ENCODE results near the gene EML1.

The EML1 gene

GRCh38 chr14:99779751-99780150 is 13.5 kb upstream of the EML1 start:
- no peak for DNase-seq (ENCODE audit: low read depth in 2 of 2)

GRCh38 chr14:99780690-99781089 is 12.5 kb upstream of the EML1 start:
- no peak for DNase-seq (ENCODE audit: low read depth in 2 of 2)

- DNase-seq (ENCODE audit: low read depth in 2 of 2): no peak
Measured at GRCh38 chr14:99781091-99781490, 12.1 kb upstream of the EML1 start.

- DNase-seq (ENCODE audit: low read depth in 2 of 2): no peak
Measured at GRCh38 chr14:99781853-99782610, 11.2 kb upstream of the EML1 start.

DNA sequence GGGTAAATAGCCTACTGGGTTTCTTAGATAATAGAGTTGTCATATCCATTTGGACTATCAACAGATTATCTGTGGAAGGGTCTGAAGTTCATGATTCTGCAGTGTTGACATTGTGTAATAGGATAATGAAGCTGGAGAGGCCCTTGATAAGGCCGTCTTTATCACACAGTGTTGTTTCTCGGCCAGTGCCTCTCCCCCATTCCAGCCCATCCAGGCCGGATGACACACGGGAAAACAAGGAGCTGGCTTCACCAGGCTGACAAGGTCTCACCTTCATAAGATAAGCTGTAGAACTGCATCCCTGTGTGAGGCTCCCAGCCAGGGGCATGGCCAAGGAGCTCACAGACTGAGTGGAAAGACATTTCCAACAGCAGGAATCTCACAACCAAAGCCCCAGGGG is 8.7 kb upstream of the EML1 start:
- DNase-seq (ENCODE audit: low read depth in 2 of 2): no peak

DNA sequence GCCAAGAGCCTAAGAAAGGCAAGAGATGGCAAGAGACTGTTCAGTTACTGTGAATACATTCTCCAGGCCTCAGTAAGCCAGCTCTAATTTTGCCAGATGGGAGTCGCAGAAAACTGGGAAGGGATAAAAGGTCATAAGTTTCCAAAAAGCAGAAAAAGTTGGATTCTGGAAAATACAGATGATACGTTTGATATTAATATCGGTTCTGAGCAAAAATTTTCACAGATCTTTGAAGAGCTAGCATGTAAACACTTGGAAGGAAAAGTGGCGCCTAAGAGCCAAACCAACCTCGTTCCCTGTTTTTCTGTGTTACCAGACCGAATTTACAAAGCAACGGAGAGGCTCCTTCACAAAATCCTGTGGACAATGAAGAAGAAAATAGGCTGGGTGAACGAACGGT is 7.8 kb upstream of the EML1 start:
- no peak for DNase-seq (ENCODE audit: low read depth in 2 of 2)

DNA sequence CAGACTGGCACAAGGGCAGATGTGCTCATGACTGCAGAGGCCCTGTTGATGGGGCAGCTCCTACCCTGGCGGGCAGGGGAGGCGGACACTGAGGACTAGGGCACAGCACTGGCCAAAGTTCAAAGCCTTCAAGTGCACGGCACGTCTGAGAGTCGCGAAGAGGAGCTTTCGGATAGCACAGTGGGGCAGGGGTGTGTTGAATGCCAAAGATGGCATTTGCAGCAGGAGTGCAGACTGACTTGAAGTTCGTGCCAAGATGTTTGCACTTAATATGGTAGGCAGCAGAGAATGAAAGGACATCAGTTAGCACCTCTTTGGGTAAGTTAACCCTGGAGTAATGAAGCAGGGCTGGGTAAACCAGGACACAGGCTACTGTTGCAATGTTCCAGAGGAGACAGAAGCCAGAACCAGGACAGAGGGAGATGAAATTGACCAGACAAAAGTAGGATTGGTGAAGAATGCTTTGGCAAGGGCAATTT is 6.7 kb upstream of the EML1 start:
- DNase-seq (ENCODE audit: low read depth in 2 of 2): no peak

GRCh38 chr14:99788713-99789112 is 4.5 kb upstream of the EML1 start:
- DNase-seq (ENCODE audit: low read depth in 2 of 2): no peak

GRCh38 chr14:99789581-99789980 is 3.6 kb upstream of the EML1 start:
- DNase-seq (ENCODE audit: low read depth in 2 of 2): no peak

GRCh38 chr14:99790201-99790977 is 2.8 kb upstream of the EML1 start:
- DNase-seq (ENCODE audit: low read depth in 2 of 2): no peak

DNA sequence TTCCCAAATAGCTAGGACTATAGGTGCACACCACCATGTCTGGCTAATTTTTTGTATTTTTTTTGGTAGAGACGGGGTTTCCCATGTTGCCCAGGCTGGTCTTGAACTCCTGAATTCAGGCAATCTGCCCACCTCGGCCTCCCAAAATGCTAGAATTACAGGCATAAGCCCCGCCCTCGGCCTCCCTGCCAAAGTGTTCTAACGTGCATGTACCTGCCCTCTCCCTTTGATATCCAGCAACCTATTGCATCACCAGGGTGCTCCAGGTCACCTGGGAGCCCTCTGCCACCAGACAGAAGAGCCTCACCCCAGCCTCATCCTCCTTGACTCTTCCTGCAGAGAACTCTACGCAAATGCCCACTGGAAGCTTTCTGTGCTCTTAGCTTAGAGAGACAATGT is 2.2 kb upstream of the EML1 start:
- no peak for DNase-seq (ENCODE audit: low read depth in 2 of 2)

- DNase-seq (ENCODE audit: low read depth in 2 of 2): no peak
Measured at GRCh38 chr14:99791476-99792209, 1.6 kb upstream of the EML1 start.

- no peak for DNase-seq (ENCODE audit: low read depth in 2 of 2)
Measured at GRCh38 chr14:99792210-99792535, 1.0 kb upstream of the EML1 start.

GRCh38 chr14:99792551-99793212 is 531 bp upstream of the EML1 start:
- DNase-seq (ENCODE audit: low read depth in 2 of 2): no peak

- no peak for DNase-seq (ENCODE audit: low read depth in 2 of 2)
Measured at GRCh38 chr14:99794151-99794780, 1.1 kb downstream of the EML1 start.

- DNase-seq (ENCODE audit: low read depth in 2 of 2): no peak
Measured at GRCh38 chr14:99795046-99795445, 1.8 kb downstream of the EML1 start.

- DNase-seq (ENCODE audit: low read depth in 2 of 2): no peak
Measured at GRCh38 chr14:99797231-99797630, 4.0 kb downstream of the EML1 start.

DNA sequence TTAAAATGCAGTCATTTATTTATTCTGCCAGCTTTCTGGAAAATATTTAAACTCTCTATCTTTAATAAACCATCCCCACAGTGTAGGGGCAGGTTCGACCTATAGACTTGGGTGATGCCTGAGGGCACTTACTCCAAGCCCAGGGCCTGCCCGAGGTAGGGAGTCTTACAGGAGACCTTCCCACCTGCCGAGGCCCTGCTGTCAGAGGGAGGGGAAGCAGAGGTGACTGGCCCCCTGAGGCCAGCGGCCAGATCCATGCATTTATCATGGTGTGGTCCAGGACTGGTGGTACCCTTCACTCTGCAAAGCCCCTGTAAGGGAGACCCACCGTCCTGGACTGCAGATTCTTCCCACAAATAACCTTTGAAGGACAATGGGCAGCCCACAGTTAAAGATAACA is 7.6 kb downstream of the EML1 start:
- DNase-seq (ENCODE audit: low read depth in 2 of 2): no peak

- no peak for DNase-seq (ENCODE audit: low read depth in 2 of 2)
Measured at GRCh38 chr14:99802301-99803105, 9.3 kb downstream of the EML1 start.

DNA sequence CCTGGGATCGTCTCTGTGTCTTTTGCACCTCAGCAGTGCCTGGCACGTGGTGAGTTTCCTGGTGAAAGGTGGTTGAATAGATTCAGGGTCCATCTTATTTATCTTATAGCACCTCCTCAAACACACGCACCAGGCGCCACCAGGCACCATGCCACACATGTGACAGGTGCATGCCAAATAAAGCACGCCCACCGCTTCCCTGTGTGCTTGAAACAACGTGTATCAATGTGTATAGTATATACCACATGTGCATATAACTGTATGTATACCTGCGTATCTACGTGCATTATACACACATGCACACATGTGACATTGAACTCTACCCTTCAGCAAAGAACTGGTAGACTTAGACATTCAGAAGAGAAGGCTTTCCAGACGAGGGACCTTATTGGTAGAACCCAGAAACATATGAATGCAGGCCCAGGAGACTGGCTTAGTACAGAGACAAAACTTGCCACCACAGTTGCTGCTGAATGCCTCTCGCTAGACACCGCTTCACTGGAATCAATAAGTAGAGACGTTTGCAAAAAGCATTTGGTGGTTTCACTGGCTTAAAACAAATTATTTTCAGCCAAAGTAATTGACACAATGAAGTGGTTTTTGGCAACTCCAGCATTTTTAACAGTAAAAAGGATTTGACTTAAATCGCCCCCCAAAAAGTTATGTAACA is 10.0 kb downstream of the EML1 start:
- no peak for DNase-seq (ENCODE audit: low read depth in 2 of 2)

Measured in stimulated activated CD8-positive, alpha-beta memory T cell treated with anti-CD3 and anti-CD28 coated beads, Interleukin-7, amount 100 ng/mL, for 4 hours (primary cell).